ENCODE measurements around the gene CLK2. TPM values are rescaled to one million over a fixed set of nuclear protein-coding genes. Genes with fewer than 3 reads are reported as not detected.

The CLK2 gene
- total RNA-seq, 4 donors from 2014 or later = 21.9 to 35.1 (median 25.6) TPM

- 89 to 93% methylated on average over 4 of the region's 5 CpGs for WGBS, 2 donors
- intact Hi-C loops (cut with DNase I) = loop anchor here (10.0 kb wide), 1 partner anchor 245 kb away; no protein-coding TSS in a partner anchor
- peaks cover 20 to 44% (median 29%) of the 10 kb centered on the region in 3 donors for H3K4me1 ChIP-seq
- H3K27me3 ChIP-seq = no peaks in the 10 kb centered on the region
- no peak for TF ChIP-seq POLR2A (IDR thresholded peaks at IDR 0.05)
- no peak for TF ChIP-seq CTCF (IDR thresholded peaks at IDR 0.05)
- H3K27ac ChIP-seq = no peak overlapping the region
- H3K9me3 ChIP-seq = no peaks in the 10 kb centered on the region
- H3K36me3 ChIP-seq = peaks cover 0 to 71% (median 30%) of the 10 kb centered on the region in 3 donors
- H3K4me3 ChIP-seq = no peak overlapping the region
- no peak for DNase-seq
Measured at GRCh38 chr1:155260276-155260675, 13.0 kb downstream of the CLK2 start.

- intact Hi-C loops (cut with DNase I) = no loop called here
- TF ChIP-seq CTCF (IDR thresholded peaks at IDR 0.05) (no peak), POLR2A (IDR thresholded peaks at IDR 0.05) (no peak)
- no peak for DNase-seq
- WGBS, 2 donors = 61 to 90% methylated on average over 6 to 10 of the region's 20 CpGs
- Histone ChIP-seq H3K4me1 (peaks cover 28 to 53% (median 34%) of the 10 kb centered on the region in 3 donors), H3K27me3 (no peaks in the 10 kb centered on the region), H3K9me3 (no peaks in the 10 kb centered on the region), H3K36me3 (peaks cover 0 to 51% (median 12%) of the 10 kb centered on the region in 3 donors), H3K4me3 (peak overlapping the region; percentile 70 to 95 (median 88)), H3K27ac (peak overlapping the region; percentile 94 to 99 (median 97))
Measured at GRCh38 chr1:155256058-155256852, 17.0 kb downstream of the CLK2 start.

GRCh38 chr1:155255243-155256007 lies 17.9 kb downstream of the CLK2 start, which contains the start of gene ENTREP3:
Gene ENTREP3 (minus strand): TSS chr1:155255483. CDS start chr1:155254877, 606 bp downstream.
- H3K4me1 ChIP-seq = peaks cover 28 to 53% (median 34%) of the 10 kb centered on the region in 3 donors
- TF ChIP-seq CTCF (IDR thresholded peaks at IDR 0.05) = no peak
- peak in 1 of 4 donors; percentile 58 for TF ChIP-seq POLR2A (IDR thresholded peaks at IDR 0.05)
- peak within 1 kb of the TSS; percentile 70 to 95 (median 88) for H3K4me3 ChIP-seq
- 2 to 5% methylated on average over 38 to 46 of the region's 54 CpGs for WGBS, 2 donors
- H3K36me3 ChIP-seq = peaks cover 0 to 47% (median 11%) of the 10 kb centered on the region in 3 donors
- intact Hi-C loops (cut with DNase I) = no loop called here
- H3K27me3 ChIP-seq = no peaks in the 10 kb centered on the region
- peak within 1 kb of the TSS; percentile 94 to 99 (median 97) for H3K27ac ChIP-seq
- H3K9me3 ChIP-seq = no peaks in the 10 kb centered on the region
- no peak for DNase-seq

DNA sequence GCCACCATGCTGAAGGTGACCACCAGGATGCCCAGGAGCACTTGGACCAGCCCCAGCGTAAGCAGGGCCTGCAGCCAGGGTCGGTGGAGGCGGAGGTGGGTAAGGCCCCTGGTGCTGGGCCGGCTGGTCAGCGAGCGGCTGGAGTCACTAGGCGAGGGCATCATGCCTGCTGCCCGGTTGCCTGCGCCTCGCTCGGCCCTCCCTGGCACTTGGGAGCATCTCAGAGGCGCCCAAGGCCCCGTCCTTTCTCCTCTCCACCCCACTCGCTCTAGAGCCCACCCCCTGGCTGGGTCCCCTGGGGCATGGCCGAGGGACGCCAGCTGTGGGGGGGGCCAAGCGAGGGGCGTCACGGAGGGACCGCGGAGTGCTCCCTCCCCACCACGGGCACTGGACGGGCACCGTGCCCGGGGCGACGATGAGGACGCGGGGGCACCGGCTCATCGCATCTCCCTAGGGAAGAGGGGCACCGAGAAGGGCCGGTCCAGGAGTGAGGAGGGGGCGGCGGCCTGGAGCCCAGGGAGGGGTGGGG lies 18.5 kb downstream of the CLK2 start:
- DNase-seq = no peak
- TF ChIP-seq CTCF (IDR thresholded peaks at IDR 0.05) (no peak), POLR2A (IDR thresholded peaks at IDR 0.05) (no peak)
- 2 to 17% methylated on average over 8 of the region's 35 CpGs for WGBS, 2 donors

More for the DNA sequence above, 18.5 kb downstream of the CLK2 start:
- Histone ChIP-seq H3K9me3 (no peaks in the 10 kb centered on the region), H3K4me1 (peaks cover 31 to 53% (median 37%) of the 10 kb centered on the region in 3 donors), H3K27ac (peak overlapping the region; percentile 94 to 99 (median 97)), H3K27me3 (no peaks in the 10 kb centered on the region), H3K4me3 (peak overlapping the region; percentile 70 to 95 (median 88)), H3K36me3 (peaks cover 0 to 40% (median 4%) of the 10 kb centered on the region in 3 donors)
- intact Hi-C loops (cut with DNase I) = loop anchor here (5.0 kb wide), 1 partner anchor 73 kb away; no protein-coding TSS in a partner anchor
